ENCODE data around the gene ARFRP1.

ARFRP1 gene

GRCh38 chr20:63707558-63708300 is at the start of gene ARFRP1, which contains the start of gene ZGPAT:
Gene ARFRP1 (minus strand): TSS chr20:63707976. CDS start chr20:63707091, 885 bp downstream.
Gene ZGPAT (plus strand): TSS chr20:63708039. CDS start chr20:63708581, 542 bp downstream.
- DNase-seq: peak; percentile 52 to 95

- DNase-seq: no peak
Observed at GRCh38 chr20:63756648-63756991, 48.8 kb upstream of the ARFRP1 start.

GRCh38 chr20:63755933-63756647 is 48.3 kb upstream of the ARFRP1 start:
- DNase-seq: no peak

DNA sequence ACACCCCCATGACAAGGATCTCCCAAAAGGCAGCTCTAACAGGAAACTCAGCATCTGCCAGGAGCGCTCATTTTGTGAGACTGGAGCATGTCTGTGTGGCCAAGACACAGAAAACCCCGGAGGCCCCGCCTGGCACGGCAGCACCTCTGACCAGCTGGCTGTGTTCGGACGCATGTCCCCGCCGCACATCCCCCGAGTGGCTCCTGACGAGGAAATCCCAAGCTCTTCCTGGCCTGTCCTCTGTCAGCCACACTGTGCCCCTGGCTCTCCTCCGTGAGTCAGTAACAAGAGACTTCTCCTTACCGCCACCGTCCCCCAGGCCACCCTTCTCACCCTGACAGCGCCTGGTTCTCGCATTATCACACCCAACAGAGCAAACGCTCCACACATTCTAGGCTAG is 46.2 kb upstream of the ARFRP1 start:
- DNase-seq: no peak

DNA sequence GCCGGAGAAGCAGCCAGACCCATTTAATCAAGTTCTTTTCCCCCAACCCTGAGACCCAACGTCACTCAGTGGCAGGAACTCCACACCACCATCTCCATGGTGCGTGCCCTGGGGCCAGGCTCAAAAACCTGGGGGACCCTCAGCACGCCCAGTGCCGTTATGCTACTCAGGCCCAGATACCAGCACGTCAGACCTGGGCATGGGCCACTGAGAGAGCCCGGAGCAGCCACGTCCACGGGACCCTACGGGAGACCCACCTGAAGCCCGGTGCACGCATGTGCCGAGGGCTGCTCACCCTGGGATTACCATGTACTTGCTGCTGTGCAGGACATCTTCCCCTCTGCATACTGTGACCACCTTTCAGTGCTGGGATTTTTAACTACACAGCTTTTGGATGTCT is 45.6 kb upstream of the ARFRP1 start:
- DNase-seq: no peak

GRCh38 chr20:63752411-63753101 is 44.8 kb upstream of the ARFRP1 start:
- peak in 1 of 2 experiments; percentile 44 for DNase-seq

DNA sequence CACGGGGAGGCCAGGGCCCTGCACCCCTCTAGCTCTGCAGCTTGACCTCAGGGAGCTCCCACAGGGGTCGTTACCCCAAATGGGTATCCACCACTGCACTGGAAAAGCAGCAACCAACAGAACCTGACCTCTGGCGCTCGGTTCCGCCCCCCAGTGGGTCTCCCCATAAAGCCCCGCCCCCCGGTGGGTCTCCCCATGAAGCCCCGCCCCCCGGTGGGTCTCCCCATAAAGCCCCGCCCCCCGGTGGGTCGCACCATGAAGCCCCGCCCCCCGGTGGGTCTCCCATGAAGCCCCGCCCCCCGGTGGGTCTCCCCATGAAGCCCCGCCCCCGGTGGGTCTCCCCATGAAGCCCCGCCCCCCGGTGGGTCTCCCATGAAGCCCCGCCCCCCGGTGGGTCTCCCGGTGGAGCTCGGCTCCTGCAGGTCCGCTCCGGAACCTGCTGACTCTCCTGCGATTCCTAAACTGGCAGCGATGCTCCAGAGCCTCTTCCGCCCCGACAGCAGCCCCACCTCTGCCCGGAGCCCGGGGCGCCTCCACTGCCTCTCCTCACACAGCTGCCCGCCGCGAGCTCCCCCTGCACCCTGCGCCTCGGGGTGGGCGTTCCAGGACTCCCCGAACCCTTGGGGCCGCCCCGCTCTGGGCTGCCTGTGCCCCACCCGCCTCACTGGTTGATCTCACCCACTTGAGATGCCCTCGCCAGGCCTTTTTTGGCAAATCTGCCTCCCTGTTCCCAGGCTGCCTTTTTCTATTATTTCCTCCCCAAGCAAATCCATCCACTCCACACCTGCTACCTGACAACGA is 43.9 kb upstream of the ARFRP1 start:
- DNase-seq: peak; percentile 35 to 77

DNA sequence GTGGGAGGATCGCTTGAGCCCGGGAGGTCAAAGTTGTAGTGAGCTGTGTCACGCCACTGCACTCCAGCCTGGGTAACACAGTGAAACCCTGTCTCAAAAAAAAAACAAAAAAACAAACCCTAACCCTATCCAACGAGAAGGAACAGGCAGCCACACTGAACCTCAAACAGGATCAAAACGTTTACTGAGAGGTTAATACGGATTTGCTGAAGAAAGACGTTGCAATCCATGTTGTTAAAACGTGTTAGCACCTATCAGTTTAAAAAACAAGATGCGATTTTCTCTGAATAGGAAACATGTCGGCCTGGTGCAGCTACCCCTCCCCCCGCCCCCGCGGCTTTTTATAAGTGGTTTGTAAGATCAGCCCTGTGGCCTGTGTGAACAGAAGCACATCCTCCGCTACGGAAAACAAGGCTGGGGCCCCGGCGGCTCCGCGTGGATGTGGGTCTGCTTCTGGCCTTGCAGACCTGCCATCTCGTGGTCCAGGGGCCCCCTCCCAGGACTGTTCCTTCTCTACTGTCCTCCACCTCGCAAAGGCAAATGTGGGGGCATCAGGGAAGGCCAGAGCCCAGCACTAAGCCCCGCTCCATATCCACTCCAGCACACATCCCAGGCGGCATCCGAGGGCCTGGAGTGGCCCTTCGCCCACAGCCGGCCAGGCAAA is 43.2 kb upstream of the ARFRP1 start:
- DNase-seq: peak; percentile 18 to 26

- DNase-seq: no peak
Observed at GRCh38 chr20:63749597-63750508, 42.1 kb upstream of the ARFRP1 start.

- DNase-seq: no peak
Observed at GRCh38 chr20:63748934-63749270, 41.1 kb upstream of the ARFRP1 start.

GRCh38 chr20:63748070-63748933 is 40.5 kb upstream of the ARFRP1 start:
- DNase-seq: no peak

DNA sequence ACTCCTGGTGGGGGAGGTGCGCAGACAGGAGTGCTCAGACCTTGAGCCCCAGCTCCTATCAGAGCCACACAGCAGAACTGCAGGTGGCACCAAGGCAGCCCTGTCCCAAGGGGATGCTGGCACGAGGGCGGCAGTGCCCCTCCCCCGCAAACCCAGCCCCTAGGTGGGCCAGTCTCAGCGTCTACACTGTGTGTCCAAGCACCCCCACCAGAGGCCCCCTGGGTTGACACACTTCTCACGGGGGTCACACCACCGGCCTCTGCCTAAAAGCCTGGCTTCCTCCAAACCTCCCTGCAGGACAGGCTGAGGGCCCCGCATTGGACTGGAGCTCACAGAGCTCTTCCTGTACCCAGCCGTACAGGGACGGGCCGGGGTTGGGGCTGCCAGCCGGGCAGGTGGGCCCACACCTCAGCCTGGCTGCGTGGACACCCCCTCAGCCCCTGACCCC is 39.9 kb upstream of the ARFRP1 start:
- DNase-seq: peak in 1 of 2 experiments; percentile 45

DNA sequence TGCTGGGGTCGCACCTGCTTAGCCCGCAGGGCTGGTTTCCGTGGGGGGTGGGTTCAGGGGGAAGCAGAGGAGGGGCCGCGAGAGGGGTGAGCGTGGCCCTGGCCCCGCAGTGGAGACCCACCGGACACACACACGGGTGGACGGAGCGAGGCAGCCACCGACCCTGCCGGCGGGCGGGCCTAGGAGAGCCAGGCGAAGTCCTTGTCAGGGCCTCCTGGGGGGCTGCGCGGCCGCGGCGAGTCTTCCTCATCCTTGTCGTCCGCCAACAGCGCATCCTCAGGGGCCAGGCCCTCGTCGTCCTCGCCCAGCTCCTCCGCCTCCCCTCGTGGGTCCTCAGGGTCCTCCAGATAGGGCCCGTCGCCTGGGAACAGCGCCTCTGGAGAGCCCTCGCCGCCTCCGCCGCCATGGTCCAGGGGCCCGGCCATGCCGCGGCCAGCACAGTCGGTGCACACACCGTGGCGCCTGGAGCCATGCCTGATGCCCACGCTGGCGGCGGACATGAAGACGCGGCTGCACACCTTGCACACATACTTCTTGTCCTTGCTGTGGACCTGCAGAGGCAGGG is 39.1 kb upstream of the ARFRP1 start:
- no peak for DNase-seq

- DNase-seq: no peak
Observed at GRCh38 chr20:63745961-63746731, 38.4 kb upstream of the ARFRP1 start.

DNA sequence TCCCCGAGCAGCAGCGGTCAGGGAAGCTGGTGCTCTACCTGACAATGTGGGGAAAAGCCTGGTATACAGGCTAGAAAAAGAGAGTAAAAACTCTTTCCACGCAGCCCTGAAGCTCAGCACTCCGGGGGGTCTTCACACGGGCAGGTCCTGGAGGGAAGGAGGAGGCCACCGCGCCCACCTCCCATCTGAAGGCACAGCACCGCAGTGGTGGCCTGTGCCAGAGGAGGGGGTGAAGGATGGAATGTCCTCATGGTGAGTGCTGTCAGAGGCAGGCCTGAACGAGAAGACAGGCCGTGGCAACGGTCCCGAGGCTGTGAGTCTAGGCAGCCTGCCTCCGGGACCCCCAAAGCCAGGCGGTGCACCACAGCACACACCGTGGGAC is 37.6 kb upstream of the ARFRP1 start:
- DNase-seq: no peak

- DNase-seq: no peak
Observed at GRCh38 chr20:63744574-63745423, 37.0 kb upstream of the ARFRP1 start.

DNA sequence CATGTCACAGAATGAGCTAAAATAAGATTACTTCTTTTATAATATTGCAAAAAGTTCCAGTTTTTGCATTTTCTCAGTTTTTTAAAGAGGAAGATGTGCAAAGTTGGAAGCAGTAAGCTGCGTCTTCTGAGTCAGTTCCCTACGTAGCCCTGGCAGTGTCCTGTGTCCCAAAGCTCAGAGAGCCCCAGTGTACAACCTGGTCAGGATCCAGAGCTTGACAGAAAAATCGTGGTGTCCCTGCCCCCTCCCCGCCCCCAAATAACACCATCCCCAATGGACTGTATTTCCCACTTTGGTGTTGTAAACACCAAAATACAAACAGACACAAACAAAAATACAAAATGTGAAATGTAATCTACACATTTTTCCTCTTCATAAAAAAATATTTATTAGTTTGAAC is 36.4 kb upstream of the ARFRP1 start:
- DNase-seq: no peak
